Large intestine (tissue), 3 donors: ENCODE results near the gene TSHZ3. TPM values are rescaled to one million over a fixed set of nuclear protein-coding genes. Genes with fewer than 3 reads are reported as not detected.

Experiments
- DNase-seq, 2 donors: peaks; one replicate each; pipeline versions ENCODE4 v3.0.0 to v3.0.0-alpha.2; 2013
- H3K27ac ChIP-seq: one replicate; pipeline ENCODE4 v1.5.1; 2013; ENCODE audit warnings: low read length
- H3K27me3 ChIP-seq: 2 replicates; pipeline ENCODE4 v1.6.1; 2013; ENCODE audit warnings: low read length; ENCODE audit not compliant: control insufficient read depth, insufficient read depth
- H3K36me3 ChIP-seq: 2 replicates; pipeline ENCODE4 v1.6.1; 2013; ENCODE audit warnings: low read length; ENCODE audit not compliant: control insufficient read depth, insufficient read depth
- H3K4me1 ChIP-seq: one replicate; pipeline ENCODE4 v1.6.1; 2013; ENCODE audit warnings: low read length; ENCODE audit not compliant: control insufficient read depth, insufficient read depth
- H3K4me3 ChIP-seq: one replicate; pipeline ENCODE4 v1.5.1; 2013; ENCODE audit warnings: low read length
- H3K9me3 ChIP-seq: one replicate; pipeline ENCODE4 v1.6.1; 2013; ENCODE audit warnings: mild to moderate bottlenecking, low read depth, low read length, moderate library complexity; ENCODE audit not compliant: control insufficient read depth
- WGBS: methylation state at CpG from one replicate; pipeline ENCODE4 v1.1.5; 2013; ENCODE audit warnings: low lambda C conversion rate; ENCODE audit not compliant: insufficient coverage; 5-methylcytosine and 5-hydroxymethylcytosine counted together
- polyA plus RNA-seq: library from polyadenylated mRNA; unstranded; fragments of 120-200 nt; gene quantifications from one replicate; pipeline ENCODE4 v1.2.1, GENCODE V29; 2013

TSHZ3 gene
- polyA plus RNA-seq, 1 donor: 6.2 TPM

- Histone ChIP-seq H3K27me3 (peaks cover 60% of the 10 kb centered on the region), H3K36me3 (no peaks in the 10 kb centered on the region), H3K9me3 (no peaks in the 10 kb centered on the region), H3K27ac (peak overlapping the region; percentile 38), H3K4me1 (no peaks in the 10 kb centered on the region), H3K4me3 (peak overlapping the region; percentile 37)
- WGBS: no CpG with 5 or more reads among the region's 61 CpGs
- peak in 1 of 2 donors; percentile 24 for DNase-seq
Observed at GRCh38 chr19:31350033-31350692, 927 bp upstream of the TSHZ3 start.

GRCh38 chr19:31348481-31349159 is 616 bp downstream of the TSHZ3 start:
- Histone ChIP-seq H3K27me3 (peaks cover 56% of the 10 kb centered on the region), H3K9me3 (no peaks in the 10 kb centered on the region), H3K4me1 (no peaks in the 10 kb centered on the region), H3K27ac (peak overlapping the region; percentile 48), H3K36me3 (no peaks in the 10 kb centered on the region), H3K4me3 (peak overlapping the region; percentile 54)
- DNase-seq: peak in 1 of 2 donors; percentile 23
- WGBS: no CpG with 5 or more reads among the region's 61 CpGs

- Histone ChIP-seq H3K4me1 (no peaks in the 10 kb centered on the region), H3K9me3 (no peaks in the 10 kb centered on the region), H3K4me3 (peak overlapping the region; percentile 54), H3K27ac (no peak overlapping the region), H3K36me3 (no peaks in the 10 kb centered on the region), H3K27me3 (peaks cover 49% of the 10 kb centered on the region)
- WGBS: no CpG with 5 or more reads among the region's 11 CpGs
- no peak for DNase-seq
Observed at GRCh38 chr19:31347828-31348392, 1.3 kb downstream of the TSHZ3 start.

GRCh38 chr19:31347354-31347753 is 1.9 kb downstream of the TSHZ3 start:
- H3K27ac ChIP-seq: no peak overlapping the region
- WGBS: no CpG with 5 or more reads among the region's 3 CpGs
- no peak for DNase-seq
- no peaks in the 10 kb centered on the region for H3K36me3 ChIP-seq
- H3K4me3 ChIP-seq: peak overlapping the region; percentile 54
- H3K4me1 ChIP-seq: no peaks in the 10 kb centered on the region
- H3K9me3 ChIP-seq: no peaks in the 10 kb centered on the region
- peaks cover 44% of the 10 kb centered on the region for H3K27me3 ChIP-seq

GRCh38 chr19:31346184-31347059 is 2.8 kb downstream of the TSHZ3 start:
- H3K4me1 ChIP-seq: no peaks in the 10 kb centered on the region
- H3K9me3 ChIP-seq: no peaks in the 10 kb centered on the region
- 80% methylated on average over 1 of the region's 8 CpGs for WGBS
- peaks cover 34% of the 10 kb centered on the region for H3K27me3 ChIP-seq
- no peak for DNase-seq
- H3K4me3 ChIP-seq: no peak overlapping the region
- H3K27ac ChIP-seq: no peak overlapping the region
- H3K36me3 ChIP-seq: no peaks in the 10 kb centered on the region

GRCh38 chr19:31344403-31344802 is 4.8 kb downstream of the TSHZ3 start:
- peaks cover 3% of the 10 kb centered on the region for H3K4me1 ChIP-seq
- H3K9me3 ChIP-seq: no peaks in the 10 kb centered on the region
- no peaks in the 10 kb centered on the region for H3K36me3 ChIP-seq
- WGBS: 100% methylated on average over 1 of the region's 9 CpGs
- peaks cover 29% of the 10 kb centered on the region for H3K27me3 ChIP-seq
- H3K4me3 ChIP-seq: no peak overlapping the region
- DNase-seq: no peak
- no peak overlapping the region for H3K27ac ChIP-seq

GRCh38 chr19:31342926-31343325 is 6.3 kb downstream of the TSHZ3 start:
- 100% methylated on average over 1 of the region's 5 CpGs for WGBS
- no peak overlapping the region for H3K4me3 ChIP-seq
- no peaks in the 10 kb centered on the region for H3K36me3 ChIP-seq
- H3K27ac ChIP-seq: no peak overlapping the region
- no peak for DNase-seq
- peaks cover 19% of the 10 kb centered on the region for H3K27me3 ChIP-seq
- H3K9me3 ChIP-seq: no peaks in the 10 kb centered on the region
- H3K4me1 ChIP-seq: peaks cover 3% of the 10 kb centered on the region

GRCh38 chr19:31340042-31341025 is 8.9 kb downstream of the TSHZ3 start:
- Histone ChIP-seq H3K9me3 (no peaks in the 10 kb centered on the region), H3K36me3 (no peaks in the 10 kb centered on the region), H3K27ac (no peak overlapping the region), H3K4me1 (peaks cover 3% of the 10 kb centered on the region), H3K4me3 (no peak overlapping the region), H3K27me3 (peaks cover 11% of the 10 kb centered on the region)
- DNase-seq: no peak
- WGBS: no CpG with 5 or more reads among the region's 14 CpGs

- H3K4me1 ChIP-seq: peaks cover 3% of the 10 kb centered on the region
- H3K36me3 ChIP-seq: no peaks in the 10 kb centered on the region
- H3K27me3 ChIP-seq: peaks cover 5% of the 10 kb centered on the region
- H3K9me3 ChIP-seq: no peaks in the 10 kb centered on the region
- H3K4me3 ChIP-seq: no peak overlapping the region
- H3K27ac ChIP-seq: peak overlapping the region; percentile 31
- DNase-seq: no peak
- 58% methylated on average over 2 of the region's 5 CpGs for WGBS
Observed at GRCh38 chr19:31339411-31339810, 9.8 kb downstream of the TSHZ3 start.
